Left ventricle myocardium inferior (tissue), 1 donor: ENCODE measurements around the gene CBL. TPM values are rescaled to one million over a fixed set of nuclear protein-coding genes. Genes with fewer than 3 reads are reported as not detected.

Experiments used
- DNase-seq: peaks from one replicate; pipeline ENCODE4 v3.0.0-alpha.2; 2020
- H3K27ac ChIP-seq: fragments of 200-600 bp; replicated peaks from 2 replicates; pipeline ENCODE4 v1.8.0; 2021
- H3K27me3 ChIP-seq: fragments of 200-600 bp; 2 replicates; pipeline ENCODE4 v1.8.0; 2021; ENCODE audit warnings: low read depth
- H3K36me3 ChIP-seq: fragments of 200-600 bp; 2 replicates; pipeline ENCODE4 v1.8.0; 2021
- H3K4me1 ChIP-seq: fragments of 200-600 bp; 2 replicates; pipeline ENCODE4 v1.8.0; 2021
- H3K4me3 ChIP-seq: fragments of 200-600 bp; 2 replicates; pipeline ENCODE4 v1.8.0; 2021; ENCODE audit warnings: mild to moderate bottlenecking, moderate library complexity
- H3K9me3 ChIP-seq: fragments of 200-600 bp; replicated peaks from 2 replicates; pipeline ENCODE4 v1.8.0; 2021
- intact Hi-C: fragments of 100-400 bp; cut with micrococcal nuclease; formaldehyde crosslinking; loops from one replicate; pipeline ENCODE4 v1.11.0; 2022
- total RNA-seq: library from RNA; stranded (reverse); fragmentation: NEBNext Ultra II Directional; extraction: Animal tissue kit (Norgen Biotek cat#: 25700); gene quantifications from one replicate; pipeline ENCODE4 v1.2.1, GENCODE V29; 2021
- TF ChIP-seq, protein P1 (sequence below): fragments of 200-600 bp; IDR thresholded peaks from 2 replicates; pipeline ENCODE4 v1.8.0; 2021; ENCODE audit warnings: antibody characterized with exemption, mild to moderate bottlenecking, borderline replicate concordance
- donor health status: DM: no; HTN: yes; CAD: no; lungs with severe emphysema.

The CBL gene
- total RNA-seq, 1 donor from 2014 or later, result 7.0 TPM

- no peaks in the 10 kb centered on the region for H3K27me3 ChIP-seq
- DNase-seq, result no peak
These were observed 43.5 kb downstream of the CBL start for GRCh38 chr11:119249671-119250010.

DNA sequence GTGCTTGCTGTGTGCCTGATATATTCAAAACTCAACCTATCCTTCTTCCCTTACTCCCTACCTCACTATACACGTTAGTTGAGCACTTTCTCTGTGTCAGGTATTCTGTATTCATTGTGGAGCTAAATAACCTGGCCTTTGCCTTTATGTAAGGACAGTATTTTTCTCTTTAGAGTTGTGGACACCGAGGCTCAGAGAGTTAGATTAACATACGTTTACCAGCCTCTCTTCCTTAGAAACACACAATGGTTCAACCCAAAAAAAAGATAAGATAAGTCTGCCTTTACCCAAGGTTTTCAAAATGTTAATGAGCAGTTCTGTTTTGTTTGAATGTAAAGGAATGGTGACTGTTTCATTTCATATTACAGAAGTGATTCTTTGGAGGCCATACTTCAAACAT is 45.0 kb downstream of the CBL start:
- no peaks in the 10 kb centered on the region for H3K27me3 ChIP-seq
- TF ChIP-seq, protein P1, sequence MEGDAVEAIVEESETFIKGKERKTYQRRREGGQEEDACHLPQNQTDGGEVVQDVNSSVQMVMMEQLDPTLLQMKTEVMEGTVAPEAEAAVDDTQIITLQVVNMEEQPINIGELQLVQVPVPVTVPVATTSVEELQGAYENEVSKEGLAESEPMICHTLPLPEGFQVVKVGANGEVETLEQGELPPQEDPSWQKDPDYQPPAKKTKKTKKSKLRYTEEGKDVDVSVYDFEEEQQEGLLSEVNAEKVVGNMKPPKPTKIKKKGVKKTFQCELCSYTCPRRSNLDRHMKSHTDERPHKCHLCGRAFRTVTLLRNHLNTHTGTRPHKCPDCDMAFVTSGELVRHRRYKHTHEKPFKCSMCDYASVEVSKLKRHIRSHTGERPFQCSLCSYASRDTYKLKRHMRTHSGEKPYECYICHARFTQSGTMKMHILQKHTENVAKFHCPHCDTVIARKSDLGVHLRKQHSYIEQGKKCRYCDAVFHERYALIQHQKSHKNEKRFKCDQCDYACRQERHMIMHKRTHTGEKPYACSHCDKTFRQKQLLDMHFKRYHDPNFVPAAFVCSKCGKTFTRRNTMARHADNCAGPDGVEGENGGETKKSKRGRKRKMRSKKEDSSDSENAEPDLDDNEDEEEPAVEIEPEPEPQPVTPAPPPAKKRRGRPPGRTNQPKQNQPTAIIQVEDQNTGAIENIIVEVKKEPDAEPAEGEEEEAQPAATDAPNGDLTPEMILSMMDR, result no peak
- no peaks in the 10 kb centered on the region for H3K9me3 ChIP-seq
- intact Hi-C loops, result no loop called here
- H3K36me3 ChIP-seq, result no peaks in the 10 kb centered on the region
- H3K4me3 ChIP-seq, result no peak overlapping the region
- DNase-seq, result no peak
- H3K27ac ChIP-seq, result no peak overlapping the region
- H3K4me1 ChIP-seq, result no peaks in the 10 kb centered on the region

More at GRCh38 chr11:119249671-119250010, 43.5 kb downstream of the CBL start:
- intact Hi-C loops, result no loop called here
- Histone ChIP-seq H3K27ac (no peak overlapping the region), H3K4me3 (no peak overlapping the region), H3K4me1 (no peaks in the 10 kb centered on the region), H3K9me3 (no peaks in the 10 kb centered on the region), H3K36me3 (no peaks in the 10 kb centered on the region)
- TF ChIP-seq, protein P1, result no peak

DNA sequence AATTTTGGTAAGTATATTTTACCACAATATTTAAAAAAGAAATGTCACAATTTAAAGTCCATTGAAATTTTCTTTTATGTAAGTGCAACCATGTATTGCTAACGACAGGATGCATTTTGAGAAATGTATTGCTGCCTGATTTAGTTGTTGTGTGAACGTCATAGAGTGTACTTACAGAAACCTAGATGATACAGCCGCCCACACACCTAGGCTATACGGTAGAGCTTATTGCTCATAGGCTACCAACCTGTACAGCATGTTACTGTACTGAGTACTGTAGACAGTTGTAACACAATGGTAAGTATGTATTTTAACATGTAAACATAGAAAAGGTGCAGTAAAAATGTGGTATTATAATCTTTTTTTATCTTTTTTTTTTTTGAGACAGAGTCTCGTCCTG is 48.1 kb downstream of the CBL start:
- Histone ChIP-seq H3K4me3 (no peak overlapping the region), H3K9me3 (no peaks in the 10 kb centered on the region), H3K27me3 (no peaks in the 10 kb centered on the region), H3K36me3 (no peaks in the 10 kb centered on the region), H3K27ac (no peak overlapping the region), H3K4me1 (no peaks in the 10 kb centered on the region)
- intact Hi-C loops, result no loop called here
- TF ChIP-seq, protein P1, result no peak
- DNase-seq, result no peak

- Histone ChIP-seq H3K4me1 (peaks cover 16% of the 10 kb centered on the region), H3K27ac (no peak overlapping the region), H3K36me3 (no peaks in the 10 kb centered on the region), H3K4me3 (no peak overlapping the region), H3K9me3 (no peaks in the 10 kb centered on the region), H3K27me3 (no peaks in the 10 kb centered on the region)
- intact Hi-C loops, result no loop called here
- no peak for DNase-seq
- TF ChIP-seq, protein P1, result no peak
These were observed 52.0 kb downstream of the CBL start for GRCh38 chr11:119258180-119258579.

DNA sequence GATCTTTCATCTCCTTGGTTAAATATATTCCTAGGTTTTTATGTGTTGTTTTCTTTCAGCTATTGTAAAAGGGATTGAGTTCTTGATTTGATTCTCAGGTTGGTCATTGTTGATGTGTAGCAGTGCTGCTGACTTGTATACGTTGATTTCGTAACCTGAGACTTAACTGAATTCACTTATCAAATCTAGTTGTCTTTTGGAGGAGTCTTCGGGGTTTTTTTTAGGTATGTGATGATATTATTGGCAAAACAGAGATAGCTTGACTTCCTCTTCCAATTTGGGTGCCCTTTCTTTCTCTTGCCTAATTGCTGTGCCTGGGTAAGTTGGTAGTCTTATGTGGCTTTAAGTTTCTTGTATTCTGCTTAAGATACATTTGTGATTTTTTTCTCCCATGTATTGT is 52.8 kb downstream of the CBL start:
- H3K27ac ChIP-seq, result no peak overlapping the region
- peaks cover 24% of the 10 kb centered on the region for H3K4me1 ChIP-seq
- H3K36me3 ChIP-seq, result no peaks in the 10 kb centered on the region

More for the DNA sequence above, 52.8 kb downstream of the CBL start:
- Histone ChIP-seq H3K27me3 (no peaks in the 10 kb centered on the region), H3K9me3 (no peaks in the 10 kb centered on the region), H3K4me3 (no peak overlapping the region)
- DNase-seq, result no peak
- TF ChIP-seq, protein P1, result no peak
- intact Hi-C loops, result no loop called here
